ENCODE results near the gene SLC17A3. TPM values are rescaled to one million over a fixed set of nuclear protein-coding genes. Genes with fewer than 3 reads are reported as not detected.

Gene SLC17A3
- total RNA-seq, 1 donor from 2014 or later: not detected

- DNase-seq (ENCODE audit: low spot score): no peak
- Histone ChIP-seq H3K9ac (no peak overlapping the region), H3F3A (ENCODE audit: low read depth) (no peaks in the 10 kb centered on the region), H3K79me2 (ENCODE audit: low read depth) (no peaks in the 10 kb centered on the region), H3K4me2 (no peak overlapping the region), H3K27me3 (no peaks in the 10 kb centered on the region), H2AFZ (replicated peaks) (no peak overlapping the region), H4K20me1 (ENCODE audit: low read depth) (no peaks in the 10 kb centered on the region), H3K36me3 (no peaks in the 10 kb centered on the region), H3K27ac (no peak overlapping the region), H3K4me3 (no peak overlapping the region), H3K4me1 (peaks cover 6% of the 10 kb centered on the region), H3K9me3 (ENCODE audit: low read depth) (no peaks in the 10 kb centered on the region)
- peaks cover 2% of the 10 kb centered on the region for H3K27me3 Mint-ChIP-seq (ENCODE audit: insufficient read depth, low read depth)
- no peak overlapping the region for H3K4me3 Mint-ChIP-seq
- no peaks in the 10 kb centered on the region for H3K36me3 Mint-ChIP-seq
- no peaks in the 10 kb centered on the region for H3K9me3 Mint-ChIP-seq
- H3K4me1 Mint-ChIP-seq: no peaks in the 10 kb centered on the region
- TF ChIP-seq EZH2 (IDR thresholded peaks at IDR 0.05): no peak
- no peak for TF ChIP-seq EZH2phosphoT487 (IDR thresholded peaks at IDR 0.05)
- no peak for TF ChIP-seq CTCF (IDR thresholded peaks at IDR 0.05)
- H3K27ac Mint-ChIP-seq: no peak overlapping the region
Observed at GRCh38 chr6:25895771-25896170, 21.7 kb upstream of the SLC17A3 start.

GRCh38 chr6:25893778-25894177 lies 19.7 kb upstream of the SLC17A3 start:
- Histone ChIP-seq H3K9me3 (ENCODE audit: low read depth) (no peaks in the 10 kb centered on the region), H3K79me2 (ENCODE audit: low read depth) (no peaks in the 10 kb centered on the region), H4K20me1 (ENCODE audit: low read depth) (no peaks in the 10 kb centered on the region), H3K27ac (no peak overlapping the region), H3F3A (ENCODE audit: low read depth) (no peaks in the 10 kb centered on the region), H3K27me3 (no peaks in the 10 kb centered on the region), H3K4me2 (no peak overlapping the region), H3K9ac (no peak overlapping the region), H3K4me3 (no peak overlapping the region), H3K4me1 (no peaks in the 10 kb centered on the region), H2AFZ (replicated peaks) (no peak overlapping the region), H3K36me3 (no peaks in the 10 kb centered on the region)
- no peaks in the 10 kb centered on the region for H3K36me3 Mint-ChIP-seq
- peaks cover 2% of the 10 kb centered on the region for H3K27me3 Mint-ChIP-seq (ENCODE audit: insufficient read depth, low read depth)
- H3K4me3 Mint-ChIP-seq: no peak overlapping the region
- no peaks in the 10 kb centered on the region for H3K9me3 Mint-ChIP-seq
- no peak overlapping the region for H3K27ac Mint-ChIP-seq
- no peak for TF ChIP-seq CTCF (IDR thresholded peaks at IDR 0.05)
- TF ChIP-seq EZH2 (IDR thresholded peaks at IDR 0.05): no peak
- no peak for TF ChIP-seq EZH2phosphoT487 (IDR thresholded peaks at IDR 0.05)
- no peaks in the 10 kb centered on the region for H3K4me1 Mint-ChIP-seq
- no peak for DNase-seq (ENCODE audit: low spot score)

GRCh38 chr6:25892877-25893276 lies 18.8 kb upstream of the SLC17A3 start:
- DNase-seq (ENCODE audit: low spot score): no peak
- Histone ChIP-seq H3K4me3 (no peak overlapping the region), H4K20me1 (ENCODE audit: low read depth) (no peaks in the 10 kb centered on the region), H3K9me3 (ENCODE audit: low read depth) (no peaks in the 10 kb centered on the region), H3K27ac (no peak overlapping the region), H3F3A (ENCODE audit: low read depth) (no peaks in the 10 kb centered on the region), H2AFZ (replicated peaks) (no peak overlapping the region), H3K9ac (no peak overlapping the region), H3K79me2 (ENCODE audit: low read depth) (no peaks in the 10 kb centered on the region), H3K4me1 (no peaks in the 10 kb centered on the region), H3K4me2 (no peak overlapping the region), H3K36me3 (no peaks in the 10 kb centered on the region), H3K27me3 (no peaks in the 10 kb centered on the region)
- no peaks in the 10 kb centered on the region for H3K4me1 Mint-ChIP-seq
- no peak overlapping the region for H3K4me3 Mint-ChIP-seq
- no peaks in the 10 kb centered on the region for H3K36me3 Mint-ChIP-seq
- no peaks in the 10 kb centered on the region for H3K9me3 Mint-ChIP-seq
- peaks cover 2% of the 10 kb centered on the region for H3K27me3 Mint-ChIP-seq (ENCODE audit: insufficient read depth, low read depth)
- H3K27ac Mint-ChIP-seq: no peak overlapping the region
- TF ChIP-seq EZH2phosphoT487 (IDR thresholded peaks at IDR 0.05) (no peak), EZH2 (IDR thresholded peaks at IDR 0.05) (no peak), CTCF (IDR thresholded peaks at IDR 0.05) (no peak)
